PC-9 (cell line): ENCODE results near the gene TMC8. TPM values are rescaled to one million over a fixed set of nuclear protein-coding genes. Genes with fewer than 3 reads are reported as not detected.

Experiments used
- BruUV-seq: library from RNA; stranded (reverse); fragments of 400-500 nt; replicated peaks from 2 replicates; lab custom pipeline; 2021; lab: Mats Ljungman, UMichigan
- CTCF ChIA-PET: fragments of 300-600 bp; sonication (Branson Sonifier 250); formaldehyde crosslinking; loops from one replicate; lab custom pipeline; 2022; ENCODE audit warnings: antibody characterized with exemption; lab: Charles Lee
- POLR2A ChIA-PET: fragments of 300-600 bp; sonication (Branson Sonifier 250); formaldehyde crosslinking; loops from one replicate; lab custom pipeline; 2022; ENCODE audit warnings: antibody characterized with exemption; ENCODE audit not compliant: unreplicated experiment; lab: Charles Lee
- DNase-seq, 2 experiments: peaks; one replicate each; pipeline versions ENCODE4 v3.0.0 to v3.0.0-alpha.2; 2015 to 2022; ENCODE audit warnings: mixed read lengths in 1 of 2
- H2AFZ ChIP-seq: fragments of 200-600 bp; sonication (generic); 2 replicates; pipeline ENCODE4 v1.8.1; 2017; ENCODE audit warnings: antibody characterized with exemption
- H3F3A ChIP-seq: fragments of 200-600 bp; sonication (generic); 2 replicates; pipeline ENCODE4 v1.8.1; 2017; ENCODE audit warnings: antibody characterized with exemption, mild to moderate bottlenecking, low read depth; ENCODE audit not compliant: insufficient read depth
- H3K27ac ChIP-seq: fragments of 200-600 bp; sonication (generic); 2 replicates; pipeline ENCODE4 v1.6.1; 2016; ENCODE audit warnings: mixed run types
- H3K27me3 ChIP-seq: fragments of 200-600 bp; sonication (generic); 2 replicates; pipeline ENCODE4 v1.6.1; 2016; ENCODE audit warnings: low read depth, mixed run types; ENCODE audit not compliant: insufficient read depth
- H3K36me3 ChIP-seq: fragments of 200-600 bp; sonication (generic); 2 replicates; pipeline ENCODE4 v1.6.1; 2016; ENCODE audit warnings: low read depth, mixed run types
- H3K4me1 ChIP-seq: fragments of 200-600 bp; sonication (generic); replicated peaks from 2 replicates; pipeline ENCODE4 v1.6.1; 2016; ENCODE audit warnings: mixed run types; ENCODE audit not compliant: insufficient read depth
- H3K4me2 ChIP-seq: fragments of 200-600 bp; sonication (generic); 2 replicates; pipeline ENCODE4 v1.6.1; 2017; ENCODE audit warnings: mixed run types
- H3K4me3 ChIP-seq: fragments of 200-600 bp; sonication (generic); 2 replicates; pipeline ENCODE4 v1.6.1; 2016; ENCODE audit warnings: mixed run types
- H3K79me2 ChIP-seq: fragments of 200-600 bp; sonication (generic); 2 replicates; pipeline ENCODE4 v1.6.1; 2017; ENCODE audit warnings: low read depth, mixed run types
- H3K9me2 ChIP-seq: fragments of 200-600 bp; sonication (generic); 2 replicates; pipeline ENCODE4 v1.8.1; 2017; ENCODE audit warnings: mild to moderate bottlenecking; ENCODE audit not compliant: insufficient read depth
- H3K9me3 ChIP-seq: fragments of 200-600 bp; sonication (generic); 2 replicates; pipeline ENCODE4 v1.8.1; 2016; ENCODE audit warnings: low read depth; ENCODE audit not compliant: insufficient read depth
- H4K20me1 ChIP-seq: fragments of 200-600 bp; sonication (generic); 2 replicates; pipeline ENCODE4 v1.8.1; 2017; ENCODE audit not compliant: insufficient read depth
- EZH2 ChIP-seq: fragments of 200-600 bp; sonication (generic); IDR thresholded peaks from 2 replicates; pipeline ENCODE4 v1.8.0; 2017; ENCODE audit warnings: antibody characterized with exemption, low read depth
- intact Hi-C: fragments of 100-400 bp; cut with micrococcal nuclease; formaldehyde crosslinking; loops from one replicate; pipeline ENCODE4 v1.10.0; 2022; ENCODE audit not compliant: unreplicated experiment
- total RNA-seq: library from RNA; stranded (reverse); gene quantifications from 2 replicates; pipeline ENCODE4 v1.2.3, GENCODE V29; 2021
- TF ChIP-seq, protein P1 (sequence below): fragments of 200-600 bp; sonication (generic); conservative IDR thresholded peaks from 2 replicates; pipeline ENCODE4 v1.6.1; 2017; ENCODE audit warnings: mixed run types, antibody characterized with exemption, mild to moderate bottlenecking, moderate library complexity

TMC8 gene
- total RNA-seq, 1 experiment from 2014 or later, result 1.9 TPM

DNA sequence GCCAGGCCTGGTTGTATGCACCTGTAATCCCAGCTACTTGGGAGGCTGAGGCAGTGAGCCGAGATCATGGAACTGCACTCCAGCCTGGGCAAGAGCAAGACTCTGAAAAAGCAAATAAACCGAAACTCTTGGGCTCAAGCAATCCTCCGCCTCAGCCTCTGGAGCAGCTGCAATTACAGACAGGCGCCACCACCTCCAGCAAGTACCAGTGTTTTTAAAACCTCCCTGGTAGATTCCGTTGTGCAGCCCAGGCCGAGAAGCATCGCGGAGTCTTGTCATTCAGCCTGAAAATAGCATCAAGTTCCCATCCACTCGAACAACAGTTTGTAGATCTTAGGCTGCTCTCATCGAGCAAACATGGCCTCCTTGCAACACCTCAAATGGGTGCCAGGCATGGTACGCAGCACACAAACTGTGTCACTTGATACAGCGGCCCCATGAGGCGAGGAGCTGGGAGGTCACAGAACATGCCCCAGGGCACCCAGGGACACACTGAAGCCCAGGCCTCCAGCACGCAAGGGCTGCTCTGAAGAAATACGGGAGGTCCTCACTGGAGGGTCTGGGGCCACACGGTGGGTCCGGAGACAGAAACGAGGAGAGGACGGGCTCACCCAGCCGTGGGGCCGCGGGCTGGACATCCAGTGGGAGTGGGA lies 20.1 kb upstream of the TMC8 start:
- H3K27ac ChIP-seq, result no peak overlapping the region
- no peak overlapping the region for H2AFZ ChIP-seq
- H3K79me2 ChIP-seq, result no peaks in the 10 kb centered on the region
- H3K4me1 ChIP-seq, result no peaks in the 10 kb centered on the region
- no TSS peak for BruUV-seq
- CTCF ChIA-PET, result no interaction called here
- H3K4me3 ChIP-seq, result no peak overlapping the region
- POLR2A ChIA-PET, result interaction anchor here (0.6 kb wide), 1 partner anchor 141 kb away, joined by 5 read pairs; no protein-coding TSS in a partner anchor
- DNase-seq, result no peak
- H3K9me2 ChIP-seq, result no peaks in the 10 kb centered on the region
- H3F3A ChIP-seq, result no peaks in the 10 kb centered on the region
- no peaks in the 10 kb centered on the region for H3K36me3 ChIP-seq
- no peaks in the 10 kb centered on the region for H4K20me1 ChIP-seq
- no peaks in the 10 kb centered on the region for H3K27me3 ChIP-seq
- intact Hi-C loops, result no loop called here
- H3K9me3 ChIP-seq, result no peaks in the 10 kb centered on the region
- no peak overlapping the region for H3K4me2 ChIP-seq
- TF ChIP-seq EZH2, result no peak
- TF ChIP-seq, protein P1, sequence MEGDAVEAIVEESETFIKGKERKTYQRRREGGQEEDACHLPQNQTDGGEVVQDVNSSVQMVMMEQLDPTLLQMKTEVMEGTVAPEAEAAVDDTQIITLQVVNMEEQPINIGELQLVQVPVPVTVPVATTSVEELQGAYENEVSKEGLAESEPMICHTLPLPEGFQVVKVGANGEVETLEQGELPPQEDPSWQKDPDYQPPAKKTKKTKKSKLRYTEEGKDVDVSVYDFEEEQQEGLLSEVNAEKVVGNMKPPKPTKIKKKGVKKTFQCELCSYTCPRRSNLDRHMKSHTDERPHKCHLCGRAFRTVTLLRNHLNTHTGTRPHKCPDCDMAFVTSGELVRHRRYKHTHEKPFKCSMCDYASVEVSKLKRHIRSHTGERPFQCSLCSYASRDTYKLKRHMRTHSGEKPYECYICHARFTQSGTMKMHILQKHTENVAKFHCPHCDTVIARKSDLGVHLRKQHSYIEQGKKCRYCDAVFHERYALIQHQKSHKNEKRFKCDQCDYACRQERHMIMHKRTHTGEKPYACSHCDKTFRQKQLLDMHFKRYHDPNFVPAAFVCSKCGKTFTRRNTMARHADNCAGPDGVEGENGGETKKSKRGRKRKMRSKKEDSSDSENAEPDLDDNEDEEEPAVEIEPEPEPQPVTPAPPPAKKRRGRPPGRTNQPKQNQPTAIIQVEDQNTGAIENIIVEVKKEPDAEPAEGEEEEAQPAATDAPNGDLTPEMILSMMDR, result no peak

DNA sequence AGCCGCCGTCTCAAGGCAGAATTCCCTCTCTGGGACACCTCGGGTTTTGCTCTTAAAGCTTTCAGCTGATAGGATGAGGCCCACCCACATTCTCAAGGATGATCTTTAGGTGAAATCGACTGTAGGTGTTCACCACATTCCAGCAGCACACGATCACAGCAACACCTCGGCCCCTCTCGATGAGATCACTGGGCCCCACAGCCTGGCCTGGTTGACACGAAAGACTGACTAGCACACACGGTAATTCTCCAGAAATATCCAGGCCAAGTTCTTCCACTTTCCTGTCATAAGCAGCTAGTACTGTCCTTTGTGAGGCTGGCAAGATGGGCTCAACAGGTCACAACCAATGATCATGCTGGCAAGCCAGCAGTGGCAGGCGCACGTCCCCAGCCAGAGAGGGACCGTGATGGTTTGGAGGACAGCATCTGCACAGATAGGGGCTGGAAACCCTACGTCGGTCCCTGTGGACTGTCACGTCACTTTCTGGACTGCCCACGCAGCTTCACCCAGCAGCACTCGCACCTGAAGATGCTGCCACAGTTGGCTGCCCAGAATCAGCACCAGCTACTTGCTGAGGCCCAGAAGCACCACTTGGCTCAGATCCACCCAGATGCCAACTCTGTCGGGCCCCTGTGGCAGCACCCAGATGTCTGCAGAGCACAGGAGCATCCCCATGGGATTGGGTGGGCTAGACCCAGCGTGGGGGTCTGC lies 19.4 kb upstream of the TMC8 start:
- intact Hi-C loops, result no loop called here
- no peak overlapping the region for H2AFZ ChIP-seq
- no peak overlapping the region for H3K4me3 ChIP-seq
- H3K27me3 ChIP-seq, result no peaks in the 10 kb centered on the region
- no peaks in the 10 kb centered on the region for H3K36me3 ChIP-seq
- TF ChIP-seq, protein P1, result no peak
- TF ChIP-seq EZH2, result no peak
- H3K79me2 ChIP-seq, result no peaks in the 10 kb centered on the region
- H4K20me1 ChIP-seq, result no peaks in the 10 kb centered on the region
- no peaks in the 10 kb centered on the region for H3K9me3 ChIP-seq
- no peaks in the 10 kb centered on the region for H3K4me1 ChIP-seq
- H3F3A ChIP-seq, result no peaks in the 10 kb centered on the region
- H3K27ac ChIP-seq, result no peak overlapping the region
- H3K9me2 ChIP-seq, result no peaks in the 10 kb centered on the region
- no peak overlapping the region for H3K4me2 ChIP-seq
- no TSS peak for BruUV-seq
- no peak for DNase-seq
- POLR2A ChIA-PET, result interaction anchor here (0.6 kb wide), 1 partner anchor 140 kb away, joined by 5 read pairs; no protein-coding TSS in a partner anchor
- CTCF ChIA-PET, result interaction anchor here (0.7 kb wide), 1 partner anchor 59 kb away, joined by 3 read pairs; no protein-coding TSS in a partner anchor

DNA sequence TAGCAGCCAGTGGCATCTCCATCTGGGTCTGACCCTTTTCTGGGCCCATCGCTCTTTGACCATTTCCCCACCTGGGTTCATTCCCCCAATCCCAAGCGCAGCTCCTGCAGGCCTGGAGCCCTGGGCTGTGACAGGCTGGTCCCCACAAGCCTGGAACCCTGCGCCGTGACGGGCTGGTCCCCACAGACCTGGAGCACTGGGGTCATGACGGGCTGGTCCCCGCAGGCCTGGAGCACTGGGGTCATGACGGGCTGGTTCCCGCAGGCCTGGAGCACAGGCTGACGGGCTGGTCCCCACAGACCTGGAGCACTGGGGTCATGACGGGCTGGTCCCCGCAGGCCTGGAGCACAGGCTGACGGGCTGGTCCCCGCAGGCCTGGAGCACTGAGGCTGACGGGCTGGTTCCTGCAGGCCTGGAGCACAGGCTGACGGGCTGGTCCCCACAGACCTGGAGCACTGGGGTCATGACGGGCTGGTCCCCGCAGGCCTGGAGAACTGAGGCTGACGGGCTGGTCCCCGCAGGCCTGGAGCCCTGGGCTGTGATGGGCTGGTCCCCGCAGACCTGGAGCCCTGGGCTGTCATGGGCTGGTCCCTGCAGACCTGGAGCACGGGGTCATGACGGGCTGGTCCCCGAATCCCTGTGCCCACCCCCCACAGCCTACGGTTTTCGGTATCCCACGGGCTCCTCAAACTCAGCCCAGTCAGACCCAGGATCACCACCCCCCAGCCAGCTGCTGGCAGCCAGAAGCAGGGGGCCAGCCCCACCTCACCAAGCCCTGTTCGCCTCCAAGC lies 18.6 kb upstream of the TMC8 start:
- H3K9me2 ChIP-seq, result no peaks in the 10 kb centered on the region
- no peaks in the 10 kb centered on the region for H3K36me3 ChIP-seq
- BruUV-seq, result no TSS peak
- ChIA-PET CTCF (interaction anchor here (0.7 kb wide), 1 partner anchor 58 kb away, joined by 3 read pairs; no protein-coding TSS in a partner anchor), POLR2A (no interaction called here)
- no peaks in the 10 kb centered on the region for H3F3A ChIP-seq
- H2AFZ ChIP-seq, result no peak overlapping the region
- H3K27me3 ChIP-seq, result no peaks in the 10 kb centered on the region
- H3K27ac ChIP-seq, result no peak overlapping the region
- H3K4me2 ChIP-seq, result no peak overlapping the region
- H4K20me1 ChIP-seq, result no peaks in the 10 kb centered on the region
- DNase-seq, result no peak
- no peak overlapping the region for H3K4me3 ChIP-seq
- intact Hi-C loops, result loop anchor here (1.0 to 2.0 kb wide), 3 partner anchors 22 to 139 kb away; no protein-coding TSS in a partner anchor
- H3K79me2 ChIP-seq, result no peaks in the 10 kb centered on the region
- TF ChIP-seq, protein P1, result no peak
- no peak for TF ChIP-seq EZH2
- no peaks in the 10 kb centered on the region for H3K4me1 ChIP-seq
- no peaks in the 10 kb centered on the region for H3K9me3 ChIP-seq
